Coronary artery (tissue), 2 donors: Measurements from ENCODE around the gene THRAP3.
A peak's percentile ranks its signal among the peaks of the same experiment; 100 is the strongest.

Experiments
- DNase-seq: peaks from one replicate; pipeline ENCODE4 v3.0.0-alpha.2; 2017; ENCODE audit warnings: low spot score
- H3K27ac ChIP-seq, 2 donors: fragments of 200-600 bp; sonication (generic); one replicate each; pipeline ENCODE4 v1.5.1; 2016 to 2019
- H3K4me3 ChIP-seq: fragments of 200-600 bp; sonication (generic); 2 replicates; pipeline ENCODE4 v1.5.1; 2016; ENCODE audit warnings: mild to moderate bottlenecking, moderate library complexity
- TF ChIP-seq, protein P1 (sequence below): fragments of 200-600 bp; sonication (generic); IDR thresholded peaks from one replicate; pipeline ENCODE4 v1.5.1; 2019; ENCODE audit warnings: antibody characterized with exemption

THRAP3 gene

DNA sequence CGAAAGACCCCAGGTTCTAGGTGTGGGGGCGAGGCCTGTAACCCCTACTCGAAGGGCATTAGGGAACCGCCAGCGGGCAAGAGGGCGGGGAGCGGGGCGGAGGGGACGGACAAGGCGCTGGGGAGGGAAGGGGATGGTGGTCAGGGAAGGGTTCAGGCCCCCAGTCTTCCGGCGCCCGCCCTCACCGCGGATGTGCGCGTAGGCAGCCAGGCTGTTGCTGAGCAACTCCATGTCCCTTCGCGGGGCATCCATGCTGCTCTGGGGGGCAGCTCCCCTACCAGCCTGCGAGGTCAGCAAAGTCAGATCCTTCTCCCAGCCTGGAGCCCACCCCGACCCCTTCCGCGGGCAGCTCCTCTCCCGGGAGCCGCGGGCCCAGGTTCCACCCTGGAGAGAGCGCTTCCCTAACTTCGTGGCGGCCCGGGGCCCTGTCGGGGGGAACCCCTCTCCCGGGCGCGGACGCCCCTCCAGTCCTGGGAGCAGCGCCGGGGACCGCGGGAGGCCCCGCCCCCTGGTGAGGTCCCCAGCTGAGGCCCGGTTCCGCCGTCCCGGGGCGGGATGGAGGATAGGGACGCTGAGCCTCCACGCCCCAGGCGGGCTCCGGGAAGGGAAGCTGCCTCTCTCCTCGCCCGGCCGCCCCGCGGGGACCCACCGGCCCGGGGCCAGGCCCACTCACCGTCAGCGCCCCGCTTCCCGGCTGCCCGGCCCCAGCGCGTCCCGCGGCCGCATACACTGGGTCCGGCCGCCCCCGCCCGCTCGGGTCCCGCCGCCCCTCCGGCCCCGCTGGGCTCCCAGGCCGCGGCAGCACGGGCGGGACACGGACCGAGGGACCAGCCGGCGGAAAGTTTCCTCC, 98.8 kb downstream of the THRAP3 start:
- peak; percentile 88 for DNase-seq
- TF ChIP-seq, protein P1, sequence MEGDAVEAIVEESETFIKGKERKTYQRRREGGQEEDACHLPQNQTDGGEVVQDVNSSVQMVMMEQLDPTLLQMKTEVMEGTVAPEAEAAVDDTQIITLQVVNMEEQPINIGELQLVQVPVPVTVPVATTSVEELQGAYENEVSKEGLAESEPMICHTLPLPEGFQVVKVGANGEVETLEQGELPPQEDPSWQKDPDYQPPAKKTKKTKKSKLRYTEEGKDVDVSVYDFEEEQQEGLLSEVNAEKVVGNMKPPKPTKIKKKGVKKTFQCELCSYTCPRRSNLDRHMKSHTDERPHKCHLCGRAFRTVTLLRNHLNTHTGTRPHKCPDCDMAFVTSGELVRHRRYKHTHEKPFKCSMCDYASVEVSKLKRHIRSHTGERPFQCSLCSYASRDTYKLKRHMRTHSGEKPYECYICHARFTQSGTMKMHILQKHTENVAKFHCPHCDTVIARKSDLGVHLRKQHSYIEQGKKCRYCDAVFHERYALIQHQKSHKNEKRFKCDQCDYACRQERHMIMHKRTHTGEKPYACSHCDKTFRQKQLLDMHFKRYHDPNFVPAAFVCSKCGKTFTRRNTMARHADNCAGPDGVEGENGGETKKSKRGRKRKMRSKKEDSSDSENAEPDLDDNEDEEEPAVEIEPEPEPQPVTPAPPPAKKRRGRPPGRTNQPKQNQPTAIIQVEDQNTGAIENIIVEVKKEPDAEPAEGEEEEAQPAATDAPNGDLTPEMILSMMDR, result no peak
- peak overlapping the region; percentile 91 for H3K4me3 ChIP-seq
- H3K27ac ChIP-seq, result peak overlapping the region; percentile 93 to 98

DNA sequence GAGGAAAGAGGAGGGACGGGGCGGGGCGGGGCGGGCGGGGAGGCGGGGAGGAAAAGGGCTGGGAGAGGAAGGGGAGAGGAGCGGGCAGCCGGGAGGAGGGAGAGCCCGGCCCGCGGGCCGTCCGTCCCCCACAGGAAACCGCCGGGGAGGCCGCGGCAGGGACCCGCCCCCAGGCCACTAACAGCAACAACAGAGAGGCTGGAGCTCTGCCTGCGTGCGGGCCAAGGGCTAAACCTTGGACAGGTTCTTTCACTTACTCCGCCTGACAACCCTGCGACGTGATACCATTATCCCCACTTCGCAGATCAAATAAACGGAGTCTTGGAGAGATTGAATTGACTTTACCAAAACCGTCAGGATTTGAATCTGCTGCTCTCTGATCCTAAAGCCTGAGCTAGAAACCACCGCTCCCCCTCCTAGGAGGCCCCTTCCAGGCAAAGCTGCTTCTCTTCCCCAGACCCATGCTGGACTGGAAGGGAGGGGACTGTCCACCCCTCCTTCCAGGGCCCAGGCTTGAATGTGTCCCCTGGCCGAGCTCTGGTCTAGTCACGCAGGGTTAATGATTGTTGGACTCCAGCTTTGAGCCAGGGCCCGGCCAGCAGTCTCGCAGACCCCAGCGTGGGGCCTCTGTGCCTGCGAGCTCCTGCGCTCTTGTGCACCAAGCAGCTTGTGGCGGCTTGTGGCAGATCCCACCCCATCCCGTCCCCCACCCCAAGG, 99.6 kb downstream of the THRAP3 start, which contains the start of gene EVA1B:
Gene EVA1B, minus strand, starts transcription at position 10 of the 717 bp plus-strand sequence. CDS start 608 bp downstream, outside the sequence.
- peak; percentile 92 for DNase-seq
- TF ChIP-seq, protein P1, result no peak
- peak within 1 kb of the TSS; percentile 93 to 98 for H3K27ac ChIP-seq
- H3K4me3 ChIP-seq, result peak within 1 kb of the TSS; percentile 91

DNA sequence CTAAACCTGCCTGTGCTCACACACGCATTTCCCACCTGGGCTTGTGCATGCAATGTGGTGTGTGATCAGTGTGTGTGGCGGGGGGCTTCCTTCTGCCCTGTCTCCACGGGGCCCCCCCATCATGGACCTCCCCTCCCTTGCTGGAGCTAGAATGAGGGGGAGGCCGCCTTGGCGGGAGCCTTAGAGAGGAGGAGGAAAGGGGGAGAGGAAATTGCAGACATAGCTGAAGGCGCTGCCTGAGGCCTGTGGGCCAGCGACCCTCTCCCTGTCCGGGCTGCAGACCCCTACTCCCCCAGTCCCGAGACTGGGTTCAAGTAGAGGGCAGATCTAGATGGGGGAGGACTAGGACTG, 100.1 kb downstream of the THRAP3 start:
- TF ChIP-seq, protein P1, result no peak
- Histone ChIP-seq H3K4me3 (peak overlapping the region; percentile 91), H3K27ac (peak overlapping the region; percentile 93 to 98)
- no peak for DNase-seq

- no peak overlapping the region for H3K27ac ChIP-seq
- no peak for DNase-seq
- no peak overlapping the region for H3K4me3 ChIP-seq
- TF ChIP-seq, protein P1, result no peak
Observed at GRCh38 chr1:36326499-36326898, 102.3 kb downstream of the THRAP3 start.

GRCh38 chr1:36327421-36328087, 103.3 kb downstream of the THRAP3 start:
- DNase-seq, result no peak
- Histone ChIP-seq H3K4me3 (no peak overlapping the region), H3K27ac (no peak overlapping the region)
- TF ChIP-seq, protein P1, result no peak

GRCh38 chr1:36328088-36328480, 103.8 kb downstream of the THRAP3 start:
- Histone ChIP-seq H3K4me3 (no peak overlapping the region), H3K27ac (peak overlapping the region in 1 of 2 donors; percentile 11)
- DNase-seq, result no peak
- TF ChIP-seq, protein P1, result no peak
